HG02623 (cell line): ENCODE results near the gene FAM50A.
A peak's percentile ranks its signal among the peaks of the same experiment; 100 is the strongest.

Experiments used
- ATAC-seq: cut with Tn5 transposase; IDR thresholded peaks from one replicate; pipeline ENCODE4 v1.9.1; 2021; ENCODE audit warnings: moderate library complexity; ENCODE audit not compliant: unreplicated experiment

The FAM50A gene

DNA sequence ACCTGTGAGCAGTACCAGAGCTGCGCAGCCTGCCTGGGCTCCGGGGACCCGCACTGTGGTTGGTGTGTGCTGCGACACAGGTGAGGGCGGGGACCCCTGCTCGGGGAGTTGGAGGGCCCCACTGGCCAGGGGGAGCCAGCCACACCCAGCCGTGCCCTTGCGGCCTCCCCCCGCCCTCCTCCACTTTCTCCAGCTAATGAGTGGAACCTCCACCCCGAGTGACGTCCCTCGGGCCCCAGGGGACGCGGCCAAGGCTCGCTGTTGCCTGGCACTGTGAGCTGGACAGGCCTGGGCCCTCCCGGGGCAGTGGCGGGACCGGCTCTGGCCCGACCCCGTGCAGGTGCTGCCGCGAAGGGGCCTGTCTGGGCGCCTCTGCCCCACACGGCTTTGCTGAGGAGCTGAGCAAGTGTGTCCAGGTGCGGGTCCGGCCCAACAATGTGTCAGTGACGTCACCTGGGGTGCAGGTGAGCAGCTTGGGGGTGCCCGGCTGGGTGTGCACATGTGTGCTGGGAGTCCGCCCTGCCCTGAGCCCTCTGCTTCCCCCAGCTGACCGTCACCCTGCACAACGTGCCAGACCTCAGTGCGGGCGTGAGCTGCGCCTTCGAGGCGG is 19.8 kb downstream of the FAM50A start:
- no peak for ATAC-seq

DNA sequence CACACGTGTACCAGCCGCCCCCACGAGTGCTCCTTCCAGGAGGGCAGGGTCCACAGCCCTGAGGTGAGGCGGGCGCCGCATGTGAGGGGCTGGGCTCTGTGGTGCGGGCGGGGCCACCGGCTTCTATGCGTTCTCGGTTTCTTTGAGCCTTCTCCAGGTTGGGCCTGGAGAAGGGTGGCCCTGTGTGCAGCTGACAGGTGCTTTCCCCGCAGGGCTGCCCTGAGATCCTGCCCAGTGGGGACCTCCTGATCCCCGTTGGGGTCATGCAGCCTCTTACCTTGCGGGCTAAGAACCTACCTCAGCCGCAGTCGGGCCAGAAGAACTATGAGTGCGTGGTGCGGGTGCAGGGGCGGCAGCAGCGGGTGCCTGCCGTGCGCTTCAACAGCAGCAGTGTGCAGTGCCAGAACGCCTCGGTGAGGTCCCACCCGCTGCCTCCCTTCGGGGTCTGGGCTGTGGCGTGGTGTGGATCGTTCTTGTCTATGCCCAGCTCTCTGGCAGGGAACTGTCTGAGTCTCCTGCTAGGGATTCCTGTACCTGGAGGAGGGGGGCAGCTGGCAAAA is 20.9 kb downstream of the FAM50A start:
- ATAC-seq, result no peak

DNA sequence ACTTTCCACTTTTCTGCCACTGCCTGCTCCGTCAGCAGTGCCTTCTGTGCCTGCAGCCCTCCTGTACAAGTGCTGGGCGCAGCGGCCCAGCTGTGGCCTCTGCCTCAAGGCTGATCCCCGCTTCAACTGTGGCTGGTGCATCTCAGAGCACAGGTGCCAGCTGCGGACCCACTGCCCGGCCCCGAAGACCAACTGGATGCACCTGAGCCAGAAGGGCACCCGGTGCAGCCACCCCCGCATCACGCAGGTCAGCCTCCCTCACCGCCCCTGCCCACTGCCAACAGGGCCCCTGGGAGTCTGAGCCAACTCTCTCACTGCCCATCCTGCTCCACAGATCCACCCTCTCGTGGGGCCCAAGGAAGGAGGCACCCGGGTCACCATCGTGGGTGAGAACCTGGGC is 21.7 kb downstream of the FAM50A start:
- ATAC-seq, result no peak

DNA sequence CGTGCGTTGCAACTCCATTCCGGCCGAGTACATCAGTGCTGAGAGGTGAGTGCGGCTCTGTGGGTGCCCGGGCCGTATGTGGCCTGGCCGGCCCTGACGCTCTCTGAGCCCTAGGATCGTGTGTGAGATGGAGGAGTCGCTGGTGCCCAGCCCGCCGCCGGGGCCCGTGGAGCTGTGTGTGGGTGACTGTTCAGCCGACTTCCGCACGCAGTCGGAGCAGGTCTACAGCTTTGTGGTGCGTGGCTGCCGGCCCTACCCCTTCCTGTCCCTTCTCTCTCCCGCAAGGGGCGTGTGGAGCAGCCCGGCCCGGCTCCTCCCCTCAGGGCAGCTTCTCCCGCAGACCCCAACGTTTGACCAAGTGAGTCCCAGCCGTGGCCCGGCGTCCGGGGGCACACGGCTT is 22.1 kb downstream of the FAM50A start:
- no peak for ATAC-seq

DNA sequence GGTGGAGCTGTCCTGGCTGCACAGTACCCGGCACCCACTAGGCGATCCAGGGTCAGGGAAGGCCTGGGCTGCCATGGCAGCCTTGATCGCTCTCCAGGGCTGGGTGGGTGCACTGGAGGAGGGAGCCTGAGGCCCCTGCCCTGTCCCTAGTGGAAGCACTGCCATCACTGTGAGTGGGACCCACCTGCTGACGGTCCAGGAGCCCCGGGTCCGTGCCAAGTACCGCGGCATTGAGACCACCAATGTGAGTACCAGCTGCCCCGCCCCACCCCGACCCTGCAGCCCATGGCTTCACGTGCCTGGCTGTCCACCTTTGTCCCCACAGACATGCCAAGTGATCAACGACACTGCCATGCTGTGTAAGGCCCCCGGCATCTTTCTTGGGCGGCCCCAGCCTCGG is 23.0 kb downstream of the FAM50A start:
- no peak for ATAC-seq

DNA sequence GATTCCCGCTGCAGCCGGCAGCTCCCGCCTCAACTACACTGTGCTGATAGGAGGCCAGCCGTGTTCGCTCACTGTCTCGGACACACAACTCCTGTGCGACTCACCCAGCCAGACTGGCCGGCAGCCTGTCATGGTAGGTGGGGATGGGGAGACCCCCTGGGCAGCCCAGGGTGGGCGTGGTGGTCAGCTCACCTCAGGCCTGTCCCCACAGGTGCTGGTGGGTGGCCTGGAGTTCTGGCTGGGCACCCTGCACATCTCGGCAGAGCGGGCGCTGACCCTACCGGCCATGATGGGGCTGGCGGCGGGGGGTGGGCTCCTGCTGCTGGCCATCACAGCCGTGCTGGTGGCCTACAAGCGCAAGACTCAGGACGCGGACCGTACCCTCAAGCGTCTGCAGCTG is 23.6 kb downstream of the FAM50A start:
- no peak for ATAC-seq

DNA sequence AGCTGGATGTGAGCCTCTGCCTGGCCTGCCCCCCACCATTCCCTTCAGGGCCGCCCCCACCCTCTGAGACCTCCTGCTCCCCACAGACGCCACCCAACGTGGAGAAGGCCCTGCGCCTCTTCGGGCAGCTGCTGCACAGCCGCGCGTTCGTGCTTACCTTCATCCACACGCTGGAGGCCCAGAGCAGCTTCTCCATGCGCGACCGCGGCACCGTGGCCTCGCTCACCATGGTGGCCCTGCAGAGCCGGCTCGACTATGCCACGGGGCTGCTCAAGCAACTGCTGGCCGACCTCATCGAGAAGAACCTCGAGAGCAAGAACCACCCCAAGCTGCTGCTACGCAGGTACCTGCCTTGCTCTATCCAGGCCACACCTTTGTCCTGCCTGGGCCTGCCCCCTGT is 24.3 kb downstream of the FAM50A start:
- no peak for ATAC-seq

DNA sequence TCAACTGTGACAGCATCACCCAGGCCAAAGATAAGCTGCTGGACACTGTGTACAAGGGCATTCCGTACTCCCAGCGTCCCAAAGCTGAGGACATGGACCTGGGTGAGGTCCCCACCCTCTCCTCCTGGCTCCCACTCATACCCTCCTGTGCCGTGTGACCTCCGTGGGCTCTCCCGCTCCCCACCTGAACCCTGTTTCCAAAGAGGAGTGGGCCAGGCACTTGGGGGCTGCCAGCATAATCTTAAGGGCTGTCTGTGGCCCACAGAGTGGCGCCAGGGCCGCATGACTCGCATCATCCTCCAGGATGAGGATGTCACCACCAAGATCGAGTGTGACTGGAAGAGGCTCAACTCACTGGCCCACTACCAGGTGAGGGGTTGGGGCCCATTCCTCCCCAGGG is 25.2 kb downstream of the FAM50A start:
- ATAC-seq, result no peak

DNA sequence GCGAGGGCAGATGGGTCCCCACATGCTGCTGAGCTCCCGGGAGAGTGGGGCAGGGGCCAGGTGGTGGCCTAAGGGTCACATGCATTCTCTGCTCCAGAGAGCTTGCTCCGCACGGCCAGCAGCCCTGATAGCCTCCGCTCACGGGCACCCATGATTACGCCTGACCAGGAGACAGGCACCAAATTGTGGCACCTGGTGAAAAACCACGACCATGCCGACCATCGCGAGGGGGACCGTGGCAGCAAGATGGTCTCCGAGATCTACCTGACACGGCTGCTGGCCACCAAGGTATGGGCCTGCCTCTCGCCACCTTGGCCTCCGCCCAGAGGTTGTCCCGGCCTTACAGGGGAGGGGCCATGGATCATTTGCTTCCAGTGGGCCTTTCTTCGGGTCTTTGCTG is 25.9 kb downstream of the FAM50A start:
- no peak for ATAC-seq

DNA sequence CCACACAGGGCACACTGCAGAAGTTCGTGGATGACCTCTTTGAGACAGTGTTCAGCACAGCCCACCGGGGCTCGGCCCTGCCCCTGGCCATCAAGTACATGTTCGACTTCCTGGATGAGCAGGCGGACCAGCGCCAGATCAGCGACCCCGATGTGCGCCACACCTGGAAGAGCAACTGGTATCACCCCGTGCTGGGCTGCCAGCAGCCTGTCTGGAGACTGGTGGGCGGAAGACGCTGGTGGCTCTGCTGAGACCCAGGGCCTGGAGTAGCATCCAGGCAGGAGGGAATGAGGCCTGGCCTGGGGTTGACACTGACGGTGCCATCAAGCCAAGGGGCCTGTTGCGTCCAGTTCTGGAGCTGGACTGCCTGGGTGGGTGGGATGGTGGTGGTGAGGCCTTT is 26.5 kb downstream of the FAM50A start:
- ATAC-seq, result no peak

DNA sequence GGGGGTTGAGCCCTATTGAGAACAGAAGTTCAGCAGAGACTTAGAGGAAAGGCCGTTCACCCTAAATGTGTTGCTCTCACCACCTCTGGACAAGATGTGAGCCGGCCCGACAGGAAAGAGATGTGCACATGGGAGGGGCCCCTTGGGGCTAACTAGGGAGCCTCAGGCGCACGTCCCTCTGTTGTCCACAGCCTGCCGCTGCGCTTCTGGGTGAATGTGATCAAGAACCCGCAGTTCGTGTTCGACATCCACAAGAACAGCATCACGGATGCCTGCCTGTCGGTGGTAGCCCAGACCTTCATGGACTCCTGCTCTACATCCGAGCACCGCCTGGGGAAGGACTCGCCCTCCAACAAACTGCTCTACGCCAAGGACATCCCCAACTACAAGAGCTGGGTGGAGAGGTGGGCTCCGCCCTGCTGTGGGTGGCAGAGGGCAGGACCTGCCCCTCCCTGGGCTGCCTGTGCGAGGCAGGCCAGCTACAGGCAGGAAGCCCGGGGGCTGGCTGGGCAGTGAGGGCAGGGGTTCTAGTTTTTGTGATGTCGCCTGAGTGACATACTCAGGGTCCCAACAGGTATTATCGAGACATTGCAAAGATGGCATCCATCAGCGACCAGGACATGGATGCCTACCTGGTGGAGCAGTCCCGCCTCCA is 27.1 kb downstream of the FAM50A start:
- ATAC-seq, result no peak

DNA sequence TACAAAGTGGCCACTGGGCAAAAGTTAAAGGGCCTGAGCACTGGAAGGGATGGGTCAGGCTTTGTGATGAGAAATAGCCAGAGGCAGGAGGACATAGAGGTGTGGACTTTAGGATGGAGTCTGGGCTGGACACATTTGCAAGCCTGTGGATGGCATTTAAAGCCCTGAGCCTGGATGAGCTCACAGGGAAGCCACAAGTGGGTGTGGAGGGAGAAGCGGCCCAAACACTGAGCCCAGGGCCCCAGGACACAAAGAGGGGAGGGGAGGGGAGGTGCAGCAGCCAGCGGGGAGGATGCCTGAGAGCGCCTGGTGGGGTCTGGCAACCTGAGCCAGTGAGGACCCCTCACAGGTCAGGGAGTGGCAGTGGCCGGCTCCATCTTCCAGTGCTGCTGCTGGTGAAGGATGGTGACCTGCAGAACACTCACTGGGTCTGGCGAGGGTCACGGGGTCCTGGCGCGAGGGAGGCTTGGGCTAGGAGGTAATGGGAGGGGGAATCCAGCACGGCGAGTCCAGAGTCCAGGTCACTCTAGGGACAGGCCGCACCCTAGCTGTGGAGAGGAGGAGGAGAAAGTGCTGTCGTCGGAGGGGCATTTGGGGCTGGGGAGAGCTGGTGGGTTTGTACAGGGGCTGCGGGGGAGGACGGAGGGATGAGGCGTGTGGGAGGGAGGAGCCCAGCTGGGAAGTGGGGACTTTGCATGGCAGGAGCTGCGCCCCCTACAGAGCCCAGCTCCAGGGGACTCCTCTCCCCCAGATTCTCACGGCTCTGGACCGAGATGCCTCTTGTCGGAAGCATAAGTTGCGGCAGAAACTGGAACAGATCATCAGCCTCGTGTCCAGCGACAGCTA is 28.1 kb downstream of the FAM50A start:
- ATAC-seq, result no peak

DNA sequence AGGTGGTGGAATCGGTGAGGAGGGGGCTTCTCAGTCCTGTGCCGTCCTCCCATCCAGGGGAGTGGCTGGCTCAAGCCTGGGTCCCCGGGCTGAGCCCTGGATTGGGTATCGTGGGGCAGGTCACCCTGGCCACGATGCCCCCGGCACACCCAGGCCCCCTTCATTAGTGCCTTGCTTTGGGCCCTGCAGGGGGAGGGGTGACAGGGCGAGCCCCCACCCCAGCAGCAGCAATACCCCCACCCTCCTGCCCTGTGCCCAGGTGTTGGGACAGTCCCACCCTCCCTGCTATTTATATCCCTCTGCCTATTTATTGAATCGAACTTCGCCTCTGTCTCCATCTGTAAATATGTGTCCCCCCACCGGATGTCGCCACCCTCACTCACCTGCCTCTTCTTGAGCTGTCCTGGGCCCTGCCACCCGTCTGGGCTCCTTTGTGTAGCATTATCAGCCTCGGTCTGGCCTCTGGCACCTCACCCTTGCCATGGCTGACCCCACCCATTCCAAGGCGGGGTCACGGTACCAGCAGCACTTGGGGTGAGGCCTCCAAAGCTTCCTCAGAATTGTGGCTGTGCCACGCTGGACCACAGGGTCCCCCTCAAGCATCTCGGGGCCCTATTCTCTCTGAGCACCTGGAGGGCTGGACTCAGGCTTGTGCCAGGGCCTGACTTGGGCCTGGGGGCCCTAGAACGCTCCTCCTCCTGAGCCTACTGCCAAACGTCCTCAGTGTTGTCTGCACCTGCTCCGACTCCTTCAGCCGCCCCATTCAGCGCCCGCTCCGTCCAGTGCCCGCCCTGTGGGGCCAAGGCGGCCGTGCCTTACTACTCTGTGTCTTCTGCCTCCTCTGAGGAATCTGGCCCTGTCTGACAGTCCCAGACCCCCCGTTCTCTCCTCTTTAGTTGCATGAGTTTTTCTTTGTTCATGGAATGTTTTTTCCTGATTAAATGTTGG is 29.0 kb downstream of the FAM50A start:
- ATAC-seq, result no peak

DNA sequence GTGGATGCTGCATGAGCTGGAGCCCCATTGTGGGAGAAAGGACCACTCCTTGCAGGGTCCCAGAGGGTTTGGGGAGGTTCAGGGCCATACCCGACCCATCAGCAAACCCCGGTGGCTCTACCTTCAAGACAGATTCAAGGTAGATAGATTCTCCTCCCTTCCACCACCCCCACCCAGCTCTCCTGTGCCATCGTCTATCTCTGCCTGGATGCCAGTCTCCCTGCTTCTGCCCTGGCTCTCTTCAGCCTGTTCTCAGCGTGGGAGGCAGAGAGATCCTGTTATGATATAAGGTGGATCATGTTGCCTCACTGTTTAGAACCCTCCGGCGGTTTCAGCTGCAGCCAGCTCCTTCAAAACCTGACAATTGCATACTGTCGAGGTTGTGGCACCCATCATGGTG is 29.7 kb downstream of the FAM50A start:
- no peak for ATAC-seq

DNA sequence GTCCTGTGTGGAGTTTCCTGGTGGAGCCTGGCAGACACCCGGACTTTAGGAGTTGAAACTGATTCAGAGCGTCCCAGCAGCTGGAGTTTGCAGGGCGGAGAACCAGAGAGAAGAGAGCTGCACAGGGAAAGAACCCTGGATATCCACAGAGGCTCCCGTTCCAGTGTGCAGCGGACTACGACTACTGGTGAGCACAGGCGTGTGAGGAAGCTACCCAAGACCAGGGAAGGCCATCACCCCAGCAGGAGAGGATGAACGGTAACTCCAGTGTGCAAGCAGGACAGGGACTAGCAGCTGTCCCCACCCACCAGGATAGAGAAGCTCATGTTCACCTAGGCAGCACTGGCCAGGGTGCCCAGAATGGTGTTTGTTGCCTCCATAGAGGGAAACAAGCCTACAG is 32.9 kb downstream of the FAM50A start:
- ATAC-seq, result no peak

DNA sequence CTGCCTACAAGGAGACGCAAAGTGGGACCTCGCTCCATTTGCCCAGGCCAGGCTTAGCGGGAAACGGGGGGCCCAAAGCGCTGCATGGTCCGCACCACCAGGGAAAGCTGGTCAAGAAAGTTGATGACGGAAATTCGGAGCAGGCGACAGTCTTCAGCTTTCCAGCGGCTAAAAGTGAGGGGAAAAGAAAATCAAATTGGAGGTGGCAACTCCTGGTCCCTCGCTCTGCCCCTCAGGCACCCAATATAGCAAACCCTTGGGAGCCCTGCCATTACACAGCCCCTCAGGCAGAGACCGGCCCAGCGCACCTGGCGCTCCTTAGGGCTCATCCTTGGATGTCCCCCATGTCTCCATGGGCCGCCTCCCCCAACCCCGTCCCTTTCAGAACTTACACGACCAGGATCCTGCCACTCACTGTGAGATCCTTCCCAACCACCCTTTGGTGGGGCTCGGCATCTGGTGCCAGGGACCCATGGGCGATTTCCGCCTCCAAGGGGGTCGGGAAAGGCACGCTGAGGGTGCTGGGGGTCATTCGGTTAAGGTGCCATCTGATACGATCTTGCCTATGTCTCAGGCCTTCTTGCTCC is 34.0 kb downstream of the FAM50A start:
- ATAC-seq, result no peak

DNA sequence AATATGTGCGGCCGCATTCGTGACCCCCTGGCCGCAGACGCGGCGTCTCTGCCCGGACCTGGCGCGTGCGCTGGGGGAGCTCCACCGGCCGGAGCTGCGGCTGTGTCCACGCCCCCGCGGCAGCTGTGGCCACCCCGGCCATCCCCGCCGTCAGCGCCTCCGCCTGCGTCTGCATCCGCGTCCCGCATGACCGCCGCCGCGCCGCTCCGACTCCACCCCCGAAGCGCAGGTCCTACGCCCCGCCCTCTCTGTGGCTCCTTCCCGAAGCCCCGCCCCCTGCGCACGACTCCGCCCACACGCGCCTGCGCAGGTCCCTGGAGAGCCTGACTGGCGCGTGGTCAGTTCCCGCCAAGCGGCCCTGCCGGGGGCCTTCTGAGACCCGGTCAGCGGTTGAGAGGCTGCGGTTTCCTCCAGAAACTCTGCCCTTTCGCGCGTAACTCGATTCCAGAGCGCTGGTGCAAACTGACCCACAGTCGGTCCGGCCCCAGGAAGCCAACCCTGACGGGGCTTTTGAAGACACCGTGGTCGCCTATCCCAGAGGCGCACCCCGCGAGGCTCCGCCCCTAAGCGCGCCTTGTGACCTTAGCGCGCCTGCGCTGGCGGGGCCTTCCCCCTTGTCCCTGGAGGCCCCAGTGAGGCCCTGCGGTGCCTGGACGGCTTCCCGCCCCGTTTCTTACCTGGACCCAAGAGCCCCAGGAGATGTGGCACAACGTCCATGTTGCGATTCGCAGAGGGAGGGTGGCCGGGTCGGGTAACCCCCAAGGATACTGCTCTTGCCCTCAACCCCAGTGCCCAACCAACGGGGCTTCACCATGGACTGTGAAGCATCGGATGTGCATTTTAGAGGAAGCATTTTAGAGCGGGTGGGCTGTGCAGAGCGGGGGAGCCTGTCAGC is 35.0 kb downstream of the FAM50A start, which contains the start of gene LAGE3:
TSS of gene LAGE3 (minus strand) at position 554 of the 895 bp plus-strand sequence. CDS start at position 188, 366 bp downstream.
- ATAC-seq, result peak; percentile 89

DNA sequence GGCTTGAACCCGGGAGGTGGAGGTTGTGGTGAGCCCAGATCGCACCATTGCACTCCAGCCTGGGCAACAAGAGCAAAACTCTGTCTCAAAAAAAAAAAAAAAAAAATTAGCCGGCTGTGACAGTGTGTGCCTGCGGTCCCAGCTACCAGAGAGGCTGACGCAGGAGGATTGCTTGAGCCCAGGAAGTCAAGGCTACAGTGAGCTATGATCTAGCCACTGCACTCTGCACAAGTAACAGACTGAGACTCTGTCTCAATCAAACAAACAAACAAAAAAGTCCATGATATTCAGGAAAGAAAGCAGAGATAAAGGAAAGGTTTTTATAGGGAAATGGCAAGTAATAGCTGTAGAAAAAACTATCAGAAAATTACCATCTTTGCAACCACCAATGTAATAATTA is 37.3 kb downstream of the FAM50A start:
- ATAC-seq, result no peak

DNA sequence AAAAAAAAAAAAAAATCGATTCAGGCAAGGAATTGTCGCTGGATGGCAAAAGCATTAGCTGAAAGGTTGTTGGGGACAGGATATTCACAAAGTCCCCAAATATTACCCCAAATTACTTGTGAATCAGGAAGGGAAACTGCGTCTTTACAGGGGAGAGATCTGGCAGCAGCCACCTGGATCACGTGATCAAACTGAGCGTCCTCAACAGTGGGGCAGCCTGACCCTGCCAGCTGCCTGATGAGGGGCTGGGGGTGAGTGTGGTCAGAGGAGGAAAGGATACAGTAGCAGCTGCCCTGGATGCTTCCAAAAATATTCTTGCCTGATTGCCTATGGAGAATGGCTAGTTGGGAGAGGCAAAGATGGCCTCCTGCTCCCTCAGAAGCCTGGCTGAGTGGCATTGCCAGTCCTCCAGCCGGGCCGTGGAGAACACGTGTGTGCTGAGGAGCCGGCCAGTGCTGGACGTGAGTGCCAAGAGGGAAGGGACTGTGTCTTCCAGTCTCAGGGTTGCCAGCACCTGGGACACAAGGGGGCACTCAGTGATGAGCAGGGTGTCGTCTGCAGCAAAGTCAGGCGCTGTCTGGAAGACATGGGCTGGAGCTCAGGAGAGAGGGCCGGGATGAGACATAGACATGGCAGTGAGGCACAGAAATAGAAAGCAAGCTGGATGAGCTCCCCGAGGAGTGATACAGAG is 38.1 kb downstream of the FAM50A start:
- ATAC-seq, result no peak
